Stimulated activated CD8-positive, alpha-beta memory T cell treated with anti-CD3 and anti-CD28 coated beads, Interleukin-15, amount 100 ng/mL, for 24 hours (primary cell): Measurements from ENCODE around the gene FGGY.
"Not testable (repeated sequence)": the region's sequence is repeated elsewhere in the genome, so short reads cannot be mapped to it uniquely, and the experiment has no call there.

Experiments used
- DNase-seq: peaks from one replicate; pipeline ENCODE4 v3.0.0-alpha.2; 2020; ENCODE audit warnings: low read depth

The FGGY gene

GRCh38 chr1:59350521-59350920 is 53.6 kb downstream of the FGGY start:
- DNase-seq, result no peak

GRCh38 chr1:59352065-59352464 is 55.2 kb downstream of the FGGY start:
- DNase-seq, result no peak

- DNase-seq, result no peak
These were observed 56.6 kb downstream of the FGGY start for GRCh38 chr1:59353453-59353852.

GRCh38 chr1:59354239-59354638 is 57.3 kb downstream of the FGGY start:
- DNase-seq, result not testable (repeated sequence)

GRCh38 chr1:59354709-59355337 is 57.9 kb downstream of the FGGY start:
- no peak for DNase-seq

- no peak for DNase-seq
These were observed 58.5 kb downstream of the FGGY start for GRCh38 chr1:59355361-59355760.

- DNase-seq, result no peak
These were observed 59.7 kb downstream of the FGGY start for GRCh38 chr1:59356627-59357026.

GRCh38 chr1:59357645-59358320 is 60.9 kb downstream of the FGGY start:
- DNase-seq, result no peak

GRCh38 chr1:59359325-59359724 is 62.4 kb downstream of the FGGY start:
- no peak for DNase-seq

GRCh38 chr1:59360170-59360569 is 63.3 kb downstream of the FGGY start:
- no peak for DNase-seq

GRCh38 chr1:59360729-59361128 is 63.8 kb downstream of the FGGY start:
- no peak for DNase-seq

- no peak for DNase-seq
These were observed 64.9 kb downstream of the FGGY start for GRCh38 chr1:59361766-59362165.

GRCh38 chr1:59364037-59364436 is 67.1 kb downstream of the FGGY start:
- DNase-seq, result no peak

GRCh38 chr1:59366346-59366745 is 69.5 kb downstream of the FGGY start:
- DNase-seq, result no peak

GRCh38 chr1:59367301-59368007 is 70.6 kb downstream of the FGGY start:
- DNase-seq, result no peak

GRCh38 chr1:59368008-59368670 is 71.2 kb downstream of the FGGY start:
- DNase-seq, result no peak

GRCh38 chr1:59375321-59376220 is 78.7 kb downstream of the FGGY start:
- no peak for DNase-seq

GRCh38 chr1:59377350-59377904 is 80.5 kb downstream of the FGGY start:
- DNase-seq, result no peak

GRCh38 chr1:59378621-59379370 is 81.9 kb downstream of the FGGY start:
- DNase-seq, result no peak

- DNase-seq, result no peak
These were observed 82.5 kb downstream of the FGGY start for GRCh38 chr1:59379371-59379728.

GRCh38 chr1:59383963-59384362 is 87.1 kb downstream of the FGGY start:
- no peak for DNase-seq
